Fibroblast of lung (primary cell): ENCODE results near the gene HS3ST2. TPM values are rescaled to one million over a fixed set of nuclear protein-coding genes. Genes with fewer than 3 reads are reported as not detected.

Source experiments
- DNase-seq, 2 donors: peaks; one replicate each; pipeline versions ENCODE4 v3.0.0 to v3.0.0-alpha.2; 2010; ENCODE audit warnings: low read depth in 2 of 2
- H2AFZ ChIP-seq: 2 replicates; pipeline ENCODE4 v1.5.1; 2012; ENCODE audit warnings: low read length, control low read depth, inconsistent platforms
- H3K27ac ChIP-seq: 2 replicates; pipeline ENCODE4 v1.5.1; 2011; ENCODE audit warnings: low read length, control low read depth; ENCODE audit not compliant: insufficient read depth
- H3K27me3 ChIP-seq: 2 replicates; pipeline ENCODE4 v1.5.1; 2011; ENCODE audit warnings: mild to moderate bottlenecking, low read length; ENCODE audit not compliant: control insufficient read depth, insufficient read depth
- H3K36me3 ChIP-seq: 2 replicates; pipeline ENCODE4 v1.5.1; 2011; ENCODE audit warnings: low read length; ENCODE audit not compliant: control insufficient read depth, insufficient read depth
- H3K4me1 ChIP-seq: 2 replicates; pipeline ENCODE4 v1.5.1; 2011; ENCODE audit warnings: low read length; ENCODE audit not compliant: control insufficient read depth, insufficient read depth; ENCODE audit errors: extremely low read depth
- H3K4me2 ChIP-seq: 2 replicates; pipeline ENCODE4 v1.5.1; 2011; ENCODE audit warnings: low read length, control low read depth; ENCODE audit not compliant: insufficient read depth; ENCODE audit errors: extremely low read depth
- H3K4me3 ChIP-seq, 4 experiments: fragments of 200-600 bp in 1 of 4; sonication (generic) in 1 of 4; replicated peaks in 1 of 4; 2 replicates each; pipeline ENCODE4 v1.5.1; 2011 to 2016; ENCODE audit warnings: low read length in 4 of 4, low read depth in 3 of 4, mild to moderate bottlenecking in 3 of 4, control low read depth in 2 of 4, inconsistent platforms in 1 of 4, mixed read lengths in 1 of 4; ENCODE audit not compliant: insufficient read depth in 1 of 4; ENCODE audit errors: control extremely low read depth in 1 of 4
- H3K79me2 ChIP-seq: 2 replicates; pipeline ENCODE4 v1.5.1; 2012; ENCODE audit warnings: mild to moderate bottlenecking, low read length, inconsistent platforms; ENCODE audit not compliant: control insufficient read depth, insufficient read depth
- H3K9ac ChIP-seq: 2 replicates; pipeline ENCODE4 v1.5.1; 2011; ENCODE audit warnings: mild to moderate bottlenecking, low read length, control low read depth; ENCODE audit not compliant: insufficient read depth
- H3K9me3 ChIP-seq: 2 replicates; pipeline ENCODE4 v1.5.1; 2012; ENCODE audit warnings: low read depth, low read length; ENCODE audit not compliant: control insufficient read depth, insufficient read depth
- H4K20me1 ChIP-seq: 2 replicates; pipeline ENCODE4 v1.5.1; 2011; ENCODE audit warnings: low read length; ENCODE audit not compliant: control insufficient read depth, insufficient read depth; ENCODE audit errors: extremely low read depth
- EZH2 ChIP-seq: IDR thresholded peaks from 2 replicates; pipeline ENCODE4 v1.5.1; 2012; ENCODE audit warnings: low read length, control low read depth, mild to moderate bottlenecking; ENCODE audit errors: missing control alignments
- polyA plus RNA-seq, 2 donors: library from polyadenylated mRNA; depleted of rRNA in 1 of 2; stranded (reverse) in 1 of 2; unstranded in 1 of 2; fragments of >200 nt; gene quantifications; 2 replicates each; pipeline ENCODE4 v1.2.1, GENCODE V29; 2011 to 2012; ENCODE audit warnings: missing spikeins in 1 of 2
- total RNA-seq: library from RNA; depleted of rRNA; stranded (reverse); fragments of >200 nt; gene quantifications from 2 replicates; pipeline ENCODE4 v1.2.1, GENCODE V29; 2014
- TF ChIP-seq, protein P1 (sequence below), 2 donors: IDR thresholded peaks in 1 of 2; conservative IDR thresholded peaks in 1 of 2; 1 replicate in 1 of 2; 2 replicates in 1 of 2; pipeline ENCODE4 v1.5.1; 2011 to 2012; ENCODE audit warnings: low read length in 2 of 2, control low read depth in 1 of 2, inconsistent platforms in 1 of 2, low read depth in 1 of 2, mild to moderate bottlenecking in 1 of 2

The HS3ST2 gene
- total and polyA plus RNA-seq, 2 donors (not counting 1 experiment from before 2014, with no cell fraction given) = not detected

DNA sequence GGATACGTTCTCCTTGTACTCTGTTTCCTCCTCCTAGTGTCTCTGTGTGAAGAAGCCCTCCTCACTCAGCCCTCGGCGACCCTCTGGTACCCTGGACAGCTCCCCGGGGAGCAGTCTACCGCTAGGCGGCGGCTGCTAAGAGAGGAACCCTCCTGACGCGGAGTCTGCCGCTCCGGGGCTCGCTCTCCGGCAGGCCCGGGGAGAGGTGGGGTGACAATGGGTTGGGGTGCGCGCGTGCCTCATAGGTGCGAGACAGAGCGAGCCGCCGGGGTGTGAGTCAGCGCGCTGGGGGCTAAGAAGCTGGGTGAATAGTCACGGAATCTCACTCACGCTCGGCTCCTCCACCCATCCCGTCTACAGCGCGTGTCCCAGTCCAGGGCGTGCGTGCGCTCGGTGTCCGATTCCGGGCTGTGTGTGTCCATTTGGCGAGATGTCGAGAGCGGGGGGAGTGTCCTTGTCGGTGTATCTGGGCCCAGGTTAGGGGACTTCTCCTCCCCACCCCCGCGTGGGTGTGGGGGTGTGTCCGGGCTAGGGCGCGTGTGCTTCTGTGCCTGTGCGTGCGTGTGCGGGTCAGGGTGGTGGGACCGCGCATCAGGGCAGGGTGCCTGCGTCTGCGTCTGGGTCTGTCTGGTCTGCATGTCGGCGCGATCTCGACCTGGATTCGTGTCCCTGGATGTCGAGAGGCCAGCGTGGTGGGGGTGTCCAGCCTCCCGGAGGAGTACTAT, 577 bp upstream of the HS3ST2 start:
- H2AFZ ChIP-seq = no peak overlapping the region
- H3K4me1 ChIP-seq = no peaks in the 10 kb centered on the region

DNA sequence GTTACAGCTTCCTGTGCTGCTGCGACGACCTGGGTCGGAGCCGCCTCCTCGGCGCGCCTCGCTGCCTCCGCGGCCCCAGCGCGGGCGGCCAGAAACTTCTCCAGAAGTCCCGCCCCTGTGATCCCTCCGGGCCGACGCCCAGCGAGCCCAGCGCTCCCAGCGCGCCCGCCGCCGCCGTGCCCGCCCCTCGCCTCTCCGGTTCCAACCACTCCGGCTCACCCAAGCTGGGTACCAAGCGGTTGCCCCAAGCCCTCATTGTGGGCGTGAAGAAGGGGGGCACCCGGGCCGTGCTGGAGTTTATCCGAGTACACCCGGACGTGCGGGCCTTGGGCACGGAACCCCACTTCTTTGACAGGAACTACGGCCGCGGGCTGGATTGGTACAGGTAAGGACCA, 746 bp downstream of the HS3ST2 start:
- Histone ChIP-seq H3K27me3 (peaks cover 7% of the 10 kb centered on the region), H2AFZ (no peak overlapping the region), H4K20me1 (no peaks in the 10 kb centered on the region), H3K27ac (no peak overlapping the region), H3K79me2 (no peaks in the 10 kb centered on the region), H3K9me3 (no peaks in the 10 kb centered on the region), H3K4me2 (no peak overlapping the region), H3K4me3 (no peak overlapping the region), H3K9ac (no peak overlapping the region), H3K36me3 (no peaks in the 10 kb centered on the region), H3K4me1 (no peaks in the 10 kb centered on the region)
- TF ChIP-seq, protein P1, sequence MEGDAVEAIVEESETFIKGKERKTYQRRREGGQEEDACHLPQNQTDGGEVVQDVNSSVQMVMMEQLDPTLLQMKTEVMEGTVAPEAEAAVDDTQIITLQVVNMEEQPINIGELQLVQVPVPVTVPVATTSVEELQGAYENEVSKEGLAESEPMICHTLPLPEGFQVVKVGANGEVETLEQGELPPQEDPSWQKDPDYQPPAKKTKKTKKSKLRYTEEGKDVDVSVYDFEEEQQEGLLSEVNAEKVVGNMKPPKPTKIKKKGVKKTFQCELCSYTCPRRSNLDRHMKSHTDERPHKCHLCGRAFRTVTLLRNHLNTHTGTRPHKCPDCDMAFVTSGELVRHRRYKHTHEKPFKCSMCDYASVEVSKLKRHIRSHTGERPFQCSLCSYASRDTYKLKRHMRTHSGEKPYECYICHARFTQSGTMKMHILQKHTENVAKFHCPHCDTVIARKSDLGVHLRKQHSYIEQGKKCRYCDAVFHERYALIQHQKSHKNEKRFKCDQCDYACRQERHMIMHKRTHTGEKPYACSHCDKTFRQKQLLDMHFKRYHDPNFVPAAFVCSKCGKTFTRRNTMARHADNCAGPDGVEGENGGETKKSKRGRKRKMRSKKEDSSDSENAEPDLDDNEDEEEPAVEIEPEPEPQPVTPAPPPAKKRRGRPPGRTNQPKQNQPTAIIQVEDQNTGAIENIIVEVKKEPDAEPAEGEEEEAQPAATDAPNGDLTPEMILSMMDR (conservative IDR thresholded peaks at IDR 0.05 in 1 of 2, IDR thresholded peaks at IDR 0.05 in 1 of 2; ENCODE audit: low read depth in 1 of 2, low read length in 2 of 2) = no peak
- no peak for TF ChIP-seq EZH2
- no peak for DNase-seq

More for the DNA sequence above, 577 bp upstream of the HS3ST2 start:
- Histone ChIP-seq H3K79me2 (no peaks in the 10 kb centered on the region), H3K9me3 (no peaks in the 10 kb centered on the region), H4K20me1 (no peaks in the 10 kb centered on the region), H3K4me2 (peak overlapping the region; percentile 33), H3K27me3 (peaks cover 7% of the 10 kb centered on the region), H3K36me3 (no peaks in the 10 kb centered on the region), H3K4me3 (peak overlapping the region in 1 of 4 experiments; percentile 42), H3K27ac (no peak overlapping the region), H3K9ac (no peak overlapping the region)
- DNase-seq = peak; percentile 2 to 16
- peak; percentile 27 for TF ChIP-seq EZH2
- TF ChIP-seq, protein P1 (conservative IDR thresholded peaks at IDR 0.05 in 1 of 2, IDR thresholded peaks at IDR 0.05 in 1 of 2; ENCODE audit: low read depth in 1 of 2, low read length in 2 of 2) = peak; percentile 53 to 59

DNA sequence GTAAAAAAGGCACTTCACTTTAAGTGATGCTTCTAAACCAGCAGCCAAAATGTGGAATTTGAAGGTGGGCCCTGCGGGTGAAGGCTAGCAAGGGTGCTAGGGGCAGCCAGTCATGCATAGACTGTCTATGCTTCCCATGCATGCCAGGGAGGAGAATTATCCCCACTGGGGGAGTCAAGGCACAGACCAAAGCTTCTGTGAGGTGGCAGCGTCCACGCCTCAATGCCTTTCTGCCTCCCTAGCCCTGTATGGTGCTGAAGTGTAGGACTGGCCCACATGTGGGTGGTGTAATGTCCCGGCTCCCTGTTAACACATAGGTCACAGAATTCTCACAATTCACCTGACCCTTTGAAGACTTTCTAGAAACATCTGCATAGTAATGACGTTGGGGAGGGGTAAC, 1.9 kb downstream of the HS3ST2 start:
- H4K20me1 ChIP-seq = no peaks in the 10 kb centered on the region
- no peak overlapping the region for H3K9ac ChIP-seq
- H3K27ac ChIP-seq = no peak overlapping the region
- no peak for DNase-seq
- no peaks in the 10 kb centered on the region for H3K79me2 ChIP-seq
- H3K4me2 ChIP-seq = no peak overlapping the region
- no peak overlapping the region for H2AFZ ChIP-seq
- no peaks in the 10 kb centered on the region for H3K9me3 ChIP-seq
- no peak for TF ChIP-seq EZH2
- TF ChIP-seq, protein P1 (conservative IDR thresholded peaks at IDR 0.05 in 1 of 2, IDR thresholded peaks at IDR 0.05 in 1 of 2; ENCODE audit: low read depth in 1 of 2, low read length in 2 of 2) = no peak
- H3K27me3 ChIP-seq = peaks cover 7% of the 10 kb centered on the region
- no peaks in the 10 kb centered on the region for H3K36me3 ChIP-seq
- H3K4me3 ChIP-seq = no peak overlapping the region
- no peaks in the 10 kb centered on the region for H3K4me1 ChIP-seq
